Vagina (tissue), 2 donors: Measurements from ENCODE around the gene KLHL29. TPM values are rescaled to one million over a fixed set of nuclear protein-coding genes. Genes with fewer than 3 reads are reported as not detected.
"Not testable (repeated sequence)": the region's sequence is repeated elsewhere in the genome, so short reads cannot be mapped to it uniquely, and the experiment has no call there.

Experiments
- DNase-seq, 2 donors: peaks; one replicate each; pipeline ENCODE4 v3.0.0-alpha.2; 2017; ENCODE audit errors: extremely low spot score in 2 of 2
- H3K27ac ChIP-seq: fragments of 200-600 bp; sonication (generic); one replicate; pipeline ENCODE4 v1.5.1; 2019
- H3K27me3 ChIP-seq: fragments of 200-600 bp; sonication (generic); one replicate; pipeline ENCODE4 v1.5.1; 2019
- H3K36me3 ChIP-seq, 2 donors: fragments of 200-600 bp; sonication (generic); one replicate each; pipeline ENCODE4 v1.5.1; 2017 to 2019
- H3K4me1 ChIP-seq: fragments of 200-600 bp; sonication (generic); one replicate; pipeline ENCODE4 v1.5.1; 2019
- H3K4me3 ChIP-seq, 2 donors: fragments of 200-600 bp; sonication (generic); 1 replicate in 1 of 2; 2 replicates in 1 of 2; pipeline ENCODE4 v1.5.1; 2016 to 2019
- H3K9me3 ChIP-seq: fragments of 200-600 bp; sonication (generic); one replicate; pipeline ENCODE4 v1.5.1; 2019
- CTCF ChIP-seq, 3 experiments: fragments of 450-650 bp in 2 of 3; fragments of 200-600 bp in 1 of 3; sonication (generic) in 1 of 3; IDR thresholded peaks; one replicate each; pipeline ENCODE4 v1.5.1; 2017 to 2019; ENCODE audit warnings: antibody characterized with exemption in 3 of 3, mild to moderate bottlenecking in 2 of 3, moderate library complexity in 2 of 3
- POLR2A ChIP-seq, 2 donors: fragments of 450-650 bp; IDR thresholded peaks; one replicate each; pipeline ENCODE4 v1.6.1; 2017; ENCODE audit warnings: antibody characterized with exemption in 2 of 2, mild to moderate bottlenecking in 2 of 2, moderate library complexity in 2 of 2
- POLR2AphosphoS5 ChIP-seq, 2 donors: sonication (generic); formaldehyde crosslinking; IDR thresholded peaks; one replicate each; pipeline ENCODE4 v1.9.0; 2017; ENCODE audit warnings: antibody characterized with exemption in 2 of 2, mild to moderate bottlenecking in 2 of 2, low read depth in 1 of 2; ENCODE audit not compliant: insufficient read depth in 1 of 2
- intact Hi-C: fragments of 100-400 bp; cut with DNase I; formaldehyde crosslinking; loops from one replicate; pipeline ENCODE4 v1.15.1; 2023
- total RNA-seq: library from RNA; depleted of rRNA; stranded (reverse); fragments of >200 nt; gene quantifications from one replicate; pipeline ENCODE4 v1.2.3, GENCODE V29; 2016

The KLHL29 gene
- total RNA-seq, 1 donor from 2014 or later: 19.4 TPM

DNA sequence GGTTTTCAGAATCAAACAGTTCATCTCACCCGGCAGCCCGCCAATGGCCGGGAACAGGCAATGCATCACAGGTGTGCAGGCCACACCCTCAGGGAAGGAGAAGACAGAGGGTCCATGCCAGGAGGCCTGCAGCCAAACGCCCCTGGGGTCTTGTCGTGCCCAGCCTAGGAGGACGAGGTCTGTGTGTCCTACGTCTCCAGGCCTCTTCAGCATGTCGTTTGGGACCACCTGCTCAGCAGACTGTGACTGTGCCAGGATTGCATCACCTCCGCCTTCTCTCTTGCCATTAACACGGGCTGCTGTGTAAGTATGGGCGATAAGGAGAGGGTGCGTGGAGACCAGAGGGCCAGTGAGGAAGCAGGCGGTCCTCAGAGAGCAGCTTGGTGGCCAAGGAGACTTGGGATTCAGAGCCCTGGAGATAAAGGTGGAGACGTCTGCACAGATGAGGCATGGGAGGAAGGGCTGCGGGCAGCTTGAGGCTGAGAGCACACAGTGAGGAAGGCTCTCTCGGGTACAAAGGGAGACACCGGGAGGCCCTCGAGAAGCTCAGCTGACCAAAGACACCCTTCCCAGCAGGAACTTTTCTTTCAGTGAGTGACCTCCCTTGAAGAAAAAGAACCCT lies 37.4 kb upstream of the KLHL29 start:
- DNase-seq: no peak
- intact Hi-C loops: no loop called here
- H3K27ac ChIP-seq: no peak overlapping the region
- TF ChIP-seq POLR2AphosphoS5 (IDR thresholded peaks at IDR 0.05; ENCODE audit: insufficient read depth in 1 of 2, low read depth in 1 of 2): no peak
- no peak for TF ChIP-seq CTCF (IDR thresholded peaks at IDR 0.05)
- TF ChIP-seq POLR2A (IDR thresholded peaks at IDR 0.05): no peak
- no peaks in the 10 kb centered on the region for H3K27me3 ChIP-seq
- H3K9me3 ChIP-seq: no peaks in the 10 kb centered on the region
- no peaks in the 10 kb centered on the region for H3K36me3 ChIP-seq
- peaks cover 14% of the 10 kb centered on the region for H3K4me1 ChIP-seq
- no peak overlapping the region for H3K4me3 ChIP-seq

GRCh38 chr2:23348093-23348481 lies 36.9 kb upstream of the KLHL29 start:
- DNase-seq, H3K27me3 ChIP-seq, H3K4me3 ChIP-seq, H3K36me3 ChIP-seq, intact Hi-C loops, H3K9me3 ChIP-seq, H3K27ac ChIP-seq: not testable (repeated sequence)
- peaks cover 14% of the 10 kb centered on the region for H3K4me1 ChIP-seq

DNA sequence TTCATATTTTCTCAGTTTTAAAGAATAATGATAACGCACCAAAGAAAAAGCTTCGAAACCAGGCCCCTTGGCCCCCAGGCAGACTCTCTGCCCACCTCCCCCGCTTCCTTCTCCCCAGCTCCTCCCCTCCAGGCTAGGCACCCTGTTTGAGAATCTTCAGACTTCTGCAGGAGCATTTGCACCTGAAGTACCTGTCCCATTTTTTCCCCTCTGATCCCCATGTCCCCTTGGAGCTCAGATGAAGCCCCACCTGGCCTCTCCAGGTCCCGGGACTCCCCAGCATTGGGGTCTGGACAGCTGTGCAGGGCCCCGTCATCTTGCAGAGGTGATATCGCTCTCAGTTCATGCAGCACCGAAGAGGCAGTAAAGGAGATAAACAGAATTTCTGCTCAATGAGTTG lies 35.5 kb upstream of the KLHL29 start:
- TF ChIP-seq POLR2AphosphoS5 (IDR thresholded peaks at IDR 0.05; ENCODE audit: insufficient read depth in 1 of 2, low read depth in 1 of 2): no peak
- TF ChIP-seq POLR2A (IDR thresholded peaks at IDR 0.05): no peak
- no peak for TF ChIP-seq CTCF (IDR thresholded peaks at IDR 0.05)
- H3K4me3 ChIP-seq: no peak overlapping the region
- no peaks in the 10 kb centered on the region for H3K27me3 ChIP-seq
- no peaks in the 10 kb centered on the region for H3K9me3 ChIP-seq
- peaks cover 14% of the 10 kb centered on the region for H3K4me1 ChIP-seq
- intact Hi-C loops: no loop called here
- no peaks in the 10 kb centered on the region for H3K36me3 ChIP-seq
- H3K27ac ChIP-seq: no peak overlapping the region
- no peak for DNase-seq

- no peak overlapping the region for H3K4me3 ChIP-seq
- H3K27me3 ChIP-seq: no peaks in the 10 kb centered on the region
- intact Hi-C loops: no loop called here
- peaks cover 14% of the 10 kb centered on the region for H3K4me1 ChIP-seq
- no peaks in the 10 kb centered on the region for H3K36me3 ChIP-seq
- H3K9me3 ChIP-seq: no peaks in the 10 kb centered on the region
- no peak for TF ChIP-seq POLR2A (IDR thresholded peaks at IDR 0.05)
- no peak for DNase-seq
- H3K27ac ChIP-seq: no peak overlapping the region
Measured at GRCh38 chr2:23350041-23350791, 34.8 kb upstream of the KLHL29 start.

DNA sequence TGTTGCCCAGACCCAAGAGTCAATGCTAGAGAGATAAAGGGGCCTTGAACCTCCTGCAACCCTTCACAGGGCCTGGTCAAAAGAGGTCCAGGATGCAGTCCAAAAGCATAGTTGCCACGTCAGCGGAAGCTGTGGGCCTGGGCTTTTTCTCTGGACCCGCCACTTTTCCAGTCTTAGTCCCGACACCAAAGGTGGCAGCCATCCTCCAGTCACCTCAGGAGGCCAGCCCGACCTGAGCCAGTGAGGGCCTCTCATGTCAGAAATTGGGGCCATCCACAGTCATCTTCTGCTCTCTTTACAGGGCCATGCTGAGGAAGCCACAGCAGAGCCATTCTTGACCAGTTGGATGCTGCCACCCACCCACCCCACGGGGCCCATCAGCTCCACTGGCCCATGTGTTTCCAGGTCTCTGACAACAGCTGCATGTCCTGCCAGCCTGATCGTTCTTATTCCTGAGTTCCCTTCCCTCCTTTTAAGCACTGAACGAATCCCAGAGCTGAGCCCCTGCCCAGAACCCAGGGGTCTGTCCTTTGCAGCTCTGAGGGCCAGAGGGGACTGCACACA lies 34.1 kb upstream of the KLHL29 start:
- intact Hi-C loops: no loop called here
- Histone ChIP-seq H3K36me3 (no peaks in the 10 kb centered on the region), H3K4me3 (no peak overlapping the region), H3K9me3 (no peaks in the 10 kb centered on the region), H3K27me3 (no peaks in the 10 kb centered on the region), H3K27ac (peak overlapping the region; percentile 4), H3K4me1 (peaks cover 14% of the 10 kb centered on the region)
- DNase-seq: no peak
- TF ChIP-seq POLR2A (IDR thresholded peaks at IDR 0.05): no peak

- H3K4me1 ChIP-seq: peaks cover 14% of the 10 kb centered on the region
- intact Hi-C loops: no loop called here
- no peak for DNase-seq
- no peaks in the 10 kb centered on the region for H3K27me3 ChIP-seq
- TF ChIP-seq CTCF (IDR thresholded peaks at IDR 0.05) (peak; percentile 19 to 91 (median 82)), POLR2AphosphoS5 (IDR thresholded peaks at IDR 0.05; ENCODE audit: insufficient read depth in 1 of 2, low read depth in 1 of 2) (peak in 1 of 2 donors; percentile 49), POLR2A (IDR thresholded peaks at IDR 0.05) (no peak)
- H3K4me3 ChIP-seq: peak overlapping the region in 1 of 2 donors; percentile 27
- no peaks in the 10 kb centered on the region for H3K36me3 ChIP-seq
- peak overlapping the region; percentile 4 for H3K27ac ChIP-seq
- no peaks in the 10 kb centered on the region for H3K9me3 ChIP-seq
Measured at GRCh38 chr2:23351388-23352141, 33.4 kb upstream of the KLHL29 start.
